Tibial artery (tissue), 4 donors: ENCODE measurements around the gene DNAH17.

Experiments
- DNase-seq, 2 donors: peaks; one replicate each; pipeline ENCODE4 v3.0.0-alpha.2; 2019
- H3K27ac ChIP-seq, 2 donors: fragments of 200-600 bp; sonication (generic) in 1 of 2; 1 replicate in 1 of 2; 2 replicates in 1 of 2; pipeline ENCODE4 v1.5.1; 2018 to 2019; ENCODE audit warnings: mild to moderate bottlenecking in 1 of 2
- H3K27me3 ChIP-seq, 2 donors: fragments of 200-600 bp; sonication (generic) in 1 of 2; one replicate each; pipeline versions ENCODE4 v1.5.1 to v1.6.0; 2016 to 2019
- H3K36me3 ChIP-seq, 3 donors: fragments of 200-600 bp; sonication (generic) in 2 of 3; one replicate each; pipeline ENCODE4 v1.5.1; 2016 to 2019; ENCODE audit warnings: mild to moderate bottlenecking in 2 of 3
- H3K4me1 ChIP-seq, 4 donors: fragments of 200-600 bp; sonication (generic) in 2 of 4; 1 replicate in 3 of 4; 2 replicates in 1 of 4; pipeline ENCODE4 v1.5.1; 2016 to 2019
- H3K4me3 ChIP-seq, 2 donors: fragments of 200-600 bp; sonication (generic) in 1 of 2; 1 replicate in 1 of 2; 2 replicates in 1 of 2; pipeline ENCODE4 v1.5.1; 2018 to 2019; ENCODE audit warnings: mild to moderate bottlenecking in 2 of 2
- H3K9me3 ChIP-seq, 3 donors: fragments of 200-600 bp; sonication (generic) in 1 of 3; one replicate each; pipeline ENCODE4 v1.5.1; 2016 to 2019
- CTCF ChIP-seq, 2 experiments: fragments of 200-600 bp in 1 of 2; fragments of 450-650 bp in 1 of 2; IDR thresholded peaks; one replicate each; pipeline ENCODE4 v1.5.1; 2017 to 2019; ENCODE audit warnings: antibody characterized with exemption in 2 of 2, mild to moderate bottlenecking in 1 of 2, moderate library complexity in 1 of 2
- intact Hi-C: fragments of 100-400 bp; cut with DNase I; formaldehyde crosslinking; loops from one replicate; pipeline ENCODE4 v1.15.0; 2023; ENCODE audit warnings: low total_unique reads

The DNAH17 gene

GRCh38 chr17:78558989-78559388 lies 18.2 kb downstream of the DNAH17 start:
- no peak for DNase-seq
- H3K27ac ChIP-seq: no peak overlapping the region
- intact Hi-C loops: no loop called here
- H3K9me3 ChIP-seq: no peaks in the 10 kb centered on the region
- peaks cover 0 to 7% of the 10 kb centered on the region in 2 donors for H3K27me3 ChIP-seq
- no peak overlapping the region for H3K4me3 ChIP-seq
- no peak for TF ChIP-seq CTCF (IDR thresholded peaks at IDR 0.05)
- no peaks in the 10 kb centered on the region for H3K36me3 ChIP-seq
- H3K4me1 ChIP-seq: no peaks in the 10 kb centered on the region

DNA sequence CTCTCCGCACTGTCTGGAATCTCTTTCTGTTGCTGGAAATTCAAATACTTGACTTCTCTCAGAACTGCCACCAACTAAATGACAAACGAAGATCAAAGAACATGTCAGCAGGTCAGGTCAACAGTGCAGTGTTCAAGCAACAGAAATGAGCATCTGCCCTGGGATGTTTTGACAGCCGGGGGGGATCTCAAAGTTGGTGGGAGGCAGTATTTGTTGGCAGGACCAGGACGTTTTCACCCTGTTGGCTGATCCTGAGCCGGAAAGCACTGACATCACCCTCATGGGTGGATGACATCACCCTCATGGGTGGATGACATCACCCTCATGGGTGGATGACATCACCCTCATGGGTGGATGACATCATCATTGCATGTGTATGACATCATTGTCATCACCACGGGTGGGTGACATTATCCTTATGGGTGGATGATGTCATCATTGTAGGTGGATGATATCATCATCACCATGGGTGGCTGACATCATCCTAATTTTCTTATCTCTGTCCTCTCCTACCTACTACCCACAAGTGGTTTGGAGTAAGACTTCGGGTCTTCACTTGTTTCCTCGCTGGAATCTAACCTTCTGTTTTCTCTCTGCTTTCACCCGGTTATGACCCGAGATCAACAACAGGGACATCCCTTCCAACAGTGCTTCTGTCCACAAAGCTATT lies 18.9 kb downstream of the DNAH17 start:
- Histone ChIP-seq H3K27me3 (peaks cover 0 to 7% of the 10 kb centered on the region in 2 donors), H3K4me3 (no peak overlapping the region), H3K36me3 (no peaks in the 10 kb centered on the region), H3K27ac (no peak overlapping the region), H3K9me3 (no peaks in the 10 kb centered on the region), H3K4me1 (no peaks in the 10 kb centered on the region)
- DNase-seq: no peak
- intact Hi-C loops: no loop called here
- no peak for TF ChIP-seq CTCF (IDR thresholded peaks at IDR 0.05)

GRCh38 chr17:78557598-78558039 lies 19.6 kb downstream of the DNAH17 start:
- Histone ChIP-seq H3K27ac (no peak overlapping the region), H3K4me3 (no peak overlapping the region), H3K4me1 (no peaks in the 10 kb centered on the region), H3K27me3 (peaks cover 0 to 7% of the 10 kb centered on the region in 2 donors), H3K36me3 (no peaks in the 10 kb centered on the region), H3K9me3 (no peaks in the 10 kb centered on the region)
- no peak for TF ChIP-seq CTCF (IDR thresholded peaks at IDR 0.05)
- intact Hi-C loops: no loop called here
- DNase-seq: no peak

DNA sequence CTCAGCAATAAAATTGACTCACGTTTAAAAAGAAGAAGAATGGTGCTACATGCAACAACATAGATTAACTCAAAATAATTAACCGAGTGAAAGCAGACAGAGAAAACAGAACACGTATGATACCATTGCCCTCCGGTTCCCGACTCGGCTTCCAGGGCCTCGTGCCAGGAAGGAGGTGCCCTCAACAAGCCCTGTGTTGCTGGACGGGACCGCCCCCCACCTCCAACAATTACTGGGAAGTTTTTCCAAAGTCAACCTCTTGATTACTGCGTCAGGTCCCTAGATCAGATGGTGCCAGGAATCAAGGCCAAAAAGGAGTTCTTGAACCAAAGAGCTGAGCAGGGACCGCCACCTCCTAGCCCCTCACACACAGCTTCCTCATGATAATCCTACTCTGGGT lies 20.4 kb downstream of the DNAH17 start:
- no peaks in the 10 kb centered on the region for H3K36me3 ChIP-seq
- H3K9me3 ChIP-seq: no peaks in the 10 kb centered on the region
- no peaks in the 10 kb centered on the region for H3K4me1 ChIP-seq
- no peak overlapping the region for H3K27ac ChIP-seq
- no peak for TF ChIP-seq CTCF (IDR thresholded peaks at IDR 0.05)
- no peak for DNase-seq
- H3K4me3 ChIP-seq: no peak overlapping the region
- intact Hi-C loops: no loop called here
- H3K27me3 ChIP-seq: peaks cover 0 to 7% of the 10 kb centered on the region in 2 donors

- Histone ChIP-seq H3K4me1 (no peaks in the 10 kb centered on the region), H3K27ac (no peak overlapping the region), H3K4me3 (no peak overlapping the region), H3K36me3 (no peaks in the 10 kb centered on the region), H3K9me3 (no peaks in the 10 kb centered on the region), H3K27me3 (peaks cover 0 to 7% of the 10 kb centered on the region in 2 donors)
- no peak for TF ChIP-seq CTCF (IDR thresholded peaks at IDR 0.05)
- intact Hi-C loops: no loop called here
- no peak for DNase-seq
Measured at GRCh38 chr17:78555746-78556401, 21.3 kb downstream of the DNAH17 start.
